MM.1S (cell line): ENCODE measurements around the gene ITLN1.

Experiments
- CTCF ChIP-seq: fragments of 300-600 bp; sonication (generic); IDR thresholded peaks from 2 replicates; pipeline ENCODE4 v1.5.1; 2016; ENCODE audit warnings: antibody characterized with exemption, low read length, mixed read lengths
- EZH2 ChIP-seq: fragments of 300-600 bp; sonication (generic); optimal IDR thresholded peaks from 2 replicates; pipeline ENCODE3; 2017; ENCODE audit warnings: low read depth, mild to moderate bottlenecking, antibody characterized with exemption, low read length, mixed read lengths

DNA sequence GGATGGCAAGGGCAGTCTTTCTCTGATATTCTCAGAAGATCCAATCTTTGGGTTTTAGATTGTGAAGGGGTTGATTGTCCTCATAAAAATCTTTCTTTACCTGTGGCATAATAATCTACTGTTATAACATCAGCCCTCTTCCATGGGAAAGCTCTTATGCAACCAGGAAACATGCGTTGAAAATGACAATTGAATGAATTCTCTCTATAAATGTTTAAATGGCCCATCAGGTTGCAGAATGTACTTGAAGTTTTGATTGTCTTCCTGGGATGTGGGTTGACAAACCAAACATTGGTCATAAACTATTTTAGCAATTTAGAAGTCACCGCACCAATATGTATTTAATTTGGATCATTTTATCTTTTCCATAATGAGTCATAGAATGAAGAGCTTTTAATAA, 31.7 kb upstream of the ITLN1 start:
- no peak for TF ChIP-seq CTCF
- no peak for TF ChIP-seq EZH2
